Hematopoietic multipotent progenitor cell treated with erythropoietin and hydrocortisone succinate and interleukin-3 and kit ligand, for 4 days (in vitro differentiated cells): Measurements from ENCODE around the gene BRCA1.
"Not testable (repeated sequence)": the region's sequence is repeated elsewhere in the genome, so short reads cannot be mapped to it uniquely, and the experiment has no call there.

Experiments
- DNase-seq: peaks from one replicate; pipeline ENCODE4 v3.0.0-alpha.2; 2015

Gene BRCA1

GRCh38 chr17:43000894-43001293, 124.3 kb downstream of the BRCA1 start:
- not testable (repeated sequence) for DNase-seq

- DNase-seq: no peak
Measured at GRCh38 chr17:42999003-42999525, 126.1 kb downstream of the BRCA1 start.

- DNase-seq: peak; percentile 100
Measured at GRCh38 chr17:42997984-42998938, 126.9 kb downstream of the BRCA1 start, which contains the start of gene RPL27. TSS of gene RPL27 (plus strand) at chr17:42998419. CDS start at chr17:42998751, 332 bp downstream.

DNA sequence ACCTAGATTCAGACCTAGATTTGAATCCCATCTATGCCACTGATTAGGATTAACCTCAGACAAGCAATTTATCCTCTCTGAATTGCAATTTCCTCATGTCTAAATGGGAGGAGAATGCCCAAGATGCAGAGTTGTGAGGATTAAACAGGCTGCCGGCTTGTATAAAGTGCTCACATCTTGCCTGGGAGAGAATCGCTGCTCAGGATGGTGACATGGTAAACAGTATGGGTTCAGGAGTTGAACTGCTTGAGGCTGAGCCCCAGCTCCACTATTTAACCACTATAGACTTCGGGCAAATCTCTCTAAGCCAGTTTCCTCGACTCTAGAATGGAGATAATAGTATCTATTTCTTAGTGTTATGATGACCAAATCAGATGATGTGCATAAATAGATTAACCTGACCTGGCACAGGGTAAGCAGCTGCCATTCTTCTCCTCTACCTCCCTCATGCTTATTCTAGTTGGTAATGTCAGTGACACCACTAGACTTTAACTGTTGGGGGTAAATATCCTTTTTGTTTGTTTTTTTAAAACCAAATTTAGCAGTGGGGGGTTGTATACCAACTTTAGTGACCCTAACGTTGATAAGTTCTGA, 127.7 kb downstream of the BRCA1 start:
- no peak for DNase-seq
